Measurements from ENCODE around the gene PGBD2. TPM values are rescaled to one million over a fixed set of nuclear protein-coding genes. Genes with fewer than 3 reads are reported as not detected.
A peak's percentile ranks its signal among the peaks of the same experiment; 100 is the strongest.

The PGBD2 gene
- total and polyA plus RNA-seq, 10 of the 15 experiments (the other 5 are each of a cell fraction or from before 2014, with no cell fraction given): 4.0 to 10.3 (median 4.5) TPM

DNA sequence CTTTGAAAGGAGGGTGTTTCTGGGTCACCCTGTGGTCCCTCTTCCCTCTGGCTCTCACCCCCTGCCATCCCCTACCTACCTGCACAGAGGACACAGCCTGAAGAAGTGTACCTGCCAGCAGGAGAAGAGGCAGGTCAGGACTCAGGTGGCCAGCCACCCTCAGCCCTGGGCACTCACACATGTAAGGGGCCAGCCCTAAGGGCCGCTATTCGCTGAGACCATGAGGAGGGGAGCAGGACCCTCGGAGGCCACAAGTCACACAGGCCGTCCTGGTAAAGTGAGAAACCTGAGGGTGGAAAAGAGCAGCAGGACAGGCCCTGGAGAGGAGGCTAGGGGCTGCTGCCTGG is 48.3 kb upstream of the PGBD2 start:
- in situ Hi-C loops (cut with MboI): no loop called here
- Histone ChIP-seq H3K36me3 (ENCODE audit: control insufficient read depth in 2 of 2, insufficient read depth in 2 of 2, low read length in 1 of 2) (peaks cover 7 to 9% of the 10 kb centered on the region in 2 experiments; a peak in 3 of 4 replicates), H3K4me1 (ENCODE audit: control insufficient read depth, insufficient read depth, low read length) (peaks cover 13% of the 10 kb centered on the region), H3K9ac (ENCODE audit: control insufficient read depth, insufficient read depth, low read length) (peak overlapping the region; percentile 83), H3K4me2 (ENCODE audit: control insufficient read depth, insufficient read depth) (peak overlapping the region; percentile 99), H3K27ac (ENCODE audit: control insufficient read depth, insufficient read depth) (peak overlapping the region; percentile 82), H3K27me3 (replicated peaks in 1 of 2; ENCODE audit: control insufficient read depth in 2 of 2, insufficient read depth in 2 of 2, low read length in 1 of 2) (no peaks in the 10 kb centered on the region), H3K9me3 (replicated peaks; ENCODE audit: control insufficient read depth, insufficient read depth, low read length) (no peaks in the 10 kb centered on the region), H4K20me1 (ENCODE audit: control insufficient read depth, insufficient read depth) (no peaks in the 10 kb centered on the region), H3K79me2 (ENCODE audit: control insufficient read depth, insufficient read depth, low read length) (peaks cover 22% of the 10 kb centered on the region), H2AFZ (ENCODE audit: control insufficient read depth, low read depth, low read length) (peak overlapping the region; percentile 67), H3K4me3 (peak overlapping the region; percentile 95)
- ChIA-PET POLR2A (interaction anchor here (3.1 to 3.5 kb wide), 4 partner anchors 15 to 31 kb away, joined by 22 to 47 read pairs (median 28); partner anchors contain the start of genes SH3BP5L and ZNF672), CTCF (interaction anchor here (0.8 to 8.9 kb wide), 12 partner anchors 10 to 628 kb away, joined by 3 to 60 read pairs (median 6); partner anchors contain the start of genes SH3BP5L and ZNF672), SMC1A (ENCODE audit: uncharacterized antibody, unreplicated experiment) (interaction anchor here (1.1 to 4.3 kb wide), 5 partner anchors 14 to 48 kb away, joined by 4 to 24 read pairs (median 9); partner anchors contain the start of genes PGBD2, SH3BP5L and ZNF672), RAD21 (ENCODE audit: unreplicated experiment) (interaction anchor here (1.4 to 3.6 kb wide), 4 partner anchors 15 to 31 kb away, joined by 7 to 25 read pairs (median 19); partner anchors contain the start of genes SH3BP5L and ZNF672)
- FAIRE-seq: no peak
- WGBS (ENCODE audit: insufficient coverage, insufficient replicate concordance, low lambda C conversion rate, missing lambda C conversion rate): 0% methylated on average over 4 of the region's 4 CpGs
- TF ChIP-seq CBX3 (IDR thresholded peaks at IDR 0.05; ENCODE audit: borderline replicate concordance, low read depth) (no peak), NFXL1 (IDR thresholded peaks at IDR 0.05; ENCODE audit: borderline replicate concordance) (no peak), TAF1 (IDR thresholded peaks at IDR 0.05; ENCODE audit: borderline replicate concordance, low read depth, low read length) (no peak), EZH2 (IDR thresholded peaks at IDR 0.05; ENCODE audit: borderline replicate concordance, control insufficient read depth, low read depth, low read length) (no peak), SUZ12 (IDR thresholded peaks at IDR 0.05; ENCODE audit: unreplicated experiment) (no peak)
- TF ChIP-seq, protein P1, sequence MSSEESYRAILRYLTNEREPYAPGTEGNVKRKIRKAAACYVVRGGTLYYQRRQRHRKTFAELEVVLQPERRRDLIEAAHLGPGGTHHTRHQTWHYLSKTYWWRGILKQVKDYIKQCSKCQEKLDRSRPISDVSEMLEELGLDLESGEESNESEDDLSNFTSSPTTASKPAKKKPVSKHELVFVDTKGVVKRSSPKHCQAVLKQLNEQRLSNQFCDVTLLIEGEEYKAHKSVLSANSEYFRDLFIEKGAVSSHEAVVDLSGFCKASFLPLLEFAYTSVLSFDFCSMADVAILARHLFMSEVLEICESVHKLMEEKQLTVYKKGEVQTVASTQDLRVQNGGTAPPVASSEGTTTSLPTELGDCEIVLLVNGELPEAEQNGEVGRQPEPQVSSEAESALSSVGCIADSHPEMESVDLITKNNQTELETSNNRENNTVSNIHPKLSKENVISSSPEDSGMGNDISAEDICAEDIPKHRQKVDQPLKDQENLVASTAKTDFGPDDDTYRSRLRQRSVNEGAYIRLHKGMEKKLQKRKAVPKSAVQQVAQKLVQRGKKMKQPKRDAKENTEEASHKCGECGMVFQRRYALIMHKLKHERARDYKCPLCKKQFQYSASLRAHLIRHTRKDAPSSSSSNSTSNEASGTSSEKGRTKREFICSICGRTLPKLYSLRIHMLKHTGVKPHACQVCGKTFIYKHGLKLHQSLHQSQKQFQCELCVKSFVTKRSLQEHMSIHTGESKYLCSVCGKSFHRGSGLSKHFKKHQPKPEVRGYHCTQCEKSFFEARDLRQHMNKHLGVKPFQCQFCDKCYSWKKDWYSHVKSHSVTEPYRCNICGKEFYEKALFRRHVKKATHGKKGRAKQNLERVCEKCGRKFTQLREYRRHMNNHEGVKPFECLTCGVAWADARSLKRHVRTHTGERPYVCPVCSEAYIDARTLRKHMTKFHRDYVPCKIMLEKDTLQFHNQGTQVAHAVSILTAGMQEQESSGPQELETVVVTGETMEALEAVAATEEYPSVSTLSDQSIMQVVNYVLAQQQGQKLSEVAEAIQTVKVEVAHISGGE (CRISPR knock-in tag; IDR thresholded peaks at IDR 0.05): no peak
- no peak for DNase-seq (ENCODE audit: low read depth, low spot score)
- peak; percentile 5 for ATAC-seq
- intact Hi-C loops (cut with micrococcal nuclease; ENCODE audit: unreplicated experiment): loop anchor here (2.0 kb wide), 1 partner anchor 31 kb away; no protein-coding TSS in a partner anchor
- BruUV-seq (replicated peaks): no TSS peak
